Measurements from ENCODE around the gene REXO2. TPM values are rescaled to one million over a fixed set of nuclear protein-coding genes. Genes with fewer than 3 reads are reported as not detected.

REXO2 gene
- total and polyA plus RNA-seq, 4 donors = 25.9 to 51.7 (median 39.4) TPM

GRCh38 chr11:114442536-114442935 lies 3.3 kb downstream of the REXO2 start:
- H3K4me1 ChIP-seq (ENCODE audit: control insufficient read depth in 4 of 4, insufficient read depth in 4 of 4, low read length in 3 of 4) = peaks cover 0 to 15% (median 2%) of the 10 kb centered on the region in 4 donors
- H3K4me3 ChIP-seq (ENCODE audit: low read depth in 1 of 3, low read length in 3 of 3) = no peak overlapping the region
- H3K27me3 ChIP-seq (ENCODE audit: control insufficient read depth in 4 of 4, insufficient read depth in 4 of 4, low read length in 3 of 4) = no peaks in the 10 kb centered on the region
- WGBS = 95% methylated on average over 1 of the region's 1 CpG
- no peak for DNase-seq (ENCODE audit: low spot score)
- TF ChIP-seq GABPA (IDR thresholded peaks at IDR 0.05 in 1 of 2, conservative IDR thresholded peaks at IDR 0.05 in 1 of 2) (no peak), YY1 (IDR thresholded peaks at IDR 0.05) (no peak)
- peaks cover 1 to 10% (median 4%) of the 10 kb centered on the region in 4 donors for H3K36me3 ChIP-seq (ENCODE audit: control insufficient read depth in 4 of 4, insufficient read depth in 3 of 4, low read depth in 1 of 4, low read length in 3 of 4)
- H3K9ac ChIP-seq (ENCODE audit: low read depth in 1 of 2, low read length in 2 of 2) = no peak overlapping the region
- no peaks in the 10 kb centered on the region for H3K9me3 ChIP-seq (ENCODE audit: control insufficient read depth in 4 of 4, low read length in 3 of 4)
- no peak overlapping the region for H3K27ac ChIP-seq (ENCODE audit: low read depth in 1 of 2, low read length in 2 of 2)

GRCh38 chr11:114447444-114447843 lies 8.2 kb downstream of the REXO2 start:
- H3K4me1 ChIP-seq (ENCODE audit: control insufficient read depth in 4 of 4, insufficient read depth in 4 of 4, low read length in 3 of 4) = peaks cover 0 to 3% (median 0%) of the 10 kb centered on the region in 4 donors
- no peak overlapping the region for H3K4me3 ChIP-seq (ENCODE audit: low read depth in 1 of 3, low read length in 3 of 3)
- WGBS = 95% methylated on average over 2 of the region's 2 CpGs
- TF ChIP-seq FOXA1 (IDR thresholded peaks at IDR 0.05) (no peak), MAX (IDR thresholded peaks at IDR 0.05) (no peak)
- peaks cover 4 to 24% (median 19%) of the 10 kb centered on the region in 4 donors for H3K36me3 ChIP-seq (ENCODE audit: control insufficient read depth in 4 of 4, insufficient read depth in 3 of 4, low read depth in 1 of 4, low read length in 3 of 4)
- DNase-seq (ENCODE audit: low spot score) = no peak
- H3K9me3 ChIP-seq (ENCODE audit: control insufficient read depth in 4 of 4, low read length in 3 of 4) = no peaks in the 10 kb centered on the region
- no peak overlapping the region for H3K9ac ChIP-seq (ENCODE audit: low read depth in 1 of 2, low read length in 2 of 2)
- H3K27me3 ChIP-seq (ENCODE audit: control insufficient read depth in 4 of 4, insufficient read depth in 4 of 4, low read length in 3 of 4) = no peaks in the 10 kb centered on the region
- no peak overlapping the region for H3K27ac ChIP-seq (ENCODE audit: low read depth in 1 of 2, low read length in 2 of 2)

- WGBS = 86% methylated on average over 3 of the region's 3 CpGs
- no peak overlapping the region for H3K4me3 ChIP-seq (ENCODE audit: low read depth in 1 of 3, low read length in 3 of 3)
- no peaks in the 10 kb centered on the region for H3K9me3 ChIP-seq (ENCODE audit: control insufficient read depth in 4 of 4, low read length in 3 of 4)
- TF ChIP-seq JUND (IDR thresholded peaks at IDR 0.05) (no peak), HNF4G (IDR thresholded peaks at IDR 0.05) (no peak), TAF1 (conservative IDR thresholded peaks at IDR 0.05) (no peak), ZBTB33 (IDR thresholded peaks at IDR 0.05) (no peak), FOXA1 (IDR thresholded peaks at IDR 0.05) (no peak), ATF3 (IDR thresholded peaks at IDR 0.05) (no peak), HNF4A (conservative IDR thresholded peaks at IDR 0.05) (no peak), RXRA (IDR thresholded peaks at IDR 0.05) (no peak), NR2F2 (IDR thresholded peaks at IDR 0.05) (no peak), REST (IDR thresholded peaks at IDR 0.05) (no peak), RAD21 (IDR thresholded peaks at IDR 0.05) (no peak), YY1 (IDR thresholded peaks at IDR 0.05) (no peak), GABPA (IDR thresholded peaks at IDR 0.05 in 1 of 2, conservative IDR thresholded peaks at IDR 0.05 in 1 of 2) (no peak), MAX (IDR thresholded peaks at IDR 0.05) (no peak), CTCF (IDR thresholded peaks at IDR 0.05; ENCODE audit: low read depth, low read length, missing input control) (no peak), EGR1 (IDR thresholded peaks at IDR 0.05; ENCODE audit: low read depth in 2 of 2) (no peak), SP1 (IDR thresholded peaks at IDR 0.05) (no peak), FOXA2 (IDR thresholded peaks at IDR 0.05) (no peak)
- no peak overlapping the region for H3K27ac ChIP-seq (ENCODE audit: low read depth in 1 of 2, low read length in 2 of 2)
- H3K36me3 ChIP-seq (ENCODE audit: control insufficient read depth in 4 of 4, insufficient read depth in 3 of 4, low read depth in 1 of 4, low read length in 3 of 4) = peaks cover 4 to 25% (median 19%) of the 10 kb centered on the region in 4 donors
- H3K9ac ChIP-seq (ENCODE audit: low read depth in 1 of 2, low read length in 2 of 2) = no peak overlapping the region
- no peak for DNase-seq (ENCODE audit: low spot score)
- H3K27me3 ChIP-seq (ENCODE audit: control insufficient read depth in 4 of 4, insufficient read depth in 4 of 4, low read length in 3 of 4) = no peaks in the 10 kb centered on the region
- H3K4me1 ChIP-seq (ENCODE audit: control insufficient read depth in 4 of 4, insufficient read depth in 4 of 4, low read length in 3 of 4) = peaks cover 0 to 3% (median 0%) of the 10 kb centered on the region in 4 donors
Measured at GRCh38 chr11:114447892-114448291, 8.6 kb downstream of the REXO2 start.
